OCI-LY7 (cell line): ENCODE data around the gene BDH1. TPM values are rescaled to one million over a fixed set of nuclear protein-coding genes. Genes with fewer than 3 reads are reported as not detected.
"Not testable (repeated sequence)": the region's sequence is repeated elsewhere in the genome, so short reads cannot be mapped to it uniquely, and the experiment has no call there.

Source experiments
- BruUV-seq: library from RNA; stranded (reverse); fragments of 400-500 nt; replicated peaks from 2 replicates; lab custom pipeline; 2021; lab: Mats Ljungman, UMichigan
- CTCF ChIA-PET: fragments of 300-600 bp; sonication (Branson Sonifier 250); formaldehyde crosslinking; loops from one replicate; lab custom pipeline; 2022; ENCODE audit warnings: antibody characterized with exemption; ENCODE audit not compliant: unreplicated experiment; lab: Charles Lee
- POLR2A ChIA-PET: fragments of 300-600 bp; sonication (Branson Sonifier 250); formaldehyde crosslinking; loops from one replicate; lab custom pipeline; 2022; ENCODE audit warnings: antibody characterized with exemption; lab: Charles Lee
- DNase-seq: peaks from one replicate; pipeline ENCODE4 v3.0.0-alpha.2; 2015; ENCODE audit warnings: low spot score
- H2AFZ ChIP-seq: fragments of 200-600 bp; sonication (generic), shearing (Covaris generic); 2 replicates; pipeline ENCODE4 v1.6.1; 2014; ENCODE audit warnings: mild to moderate bottlenecking, antibody characterized with exemption, low read length, moderate library complexity
- H3K27ac ChIP-seq: fragments of 200-600 bp; sonication (generic); 2 replicates; pipeline ENCODE4 v1.5.1; 2014; ENCODE audit warnings: mixed run types, low read depth, mild to moderate bottlenecking, moderate library complexity, low read length, inconsistent platforms; ENCODE audit not compliant: poor library complexity, severe bottlenecking
- H3K36me3 ChIP-seq: fragments of 200-600 bp; sonication (generic); 2 replicates; pipeline ENCODE4 v1.6.1; 2014; ENCODE audit warnings: mild to moderate bottlenecking, antibody characterized with exemption, low read length, moderate library complexity, mixed read lengths; ENCODE audit not compliant: insufficient read depth
- H3K4me1 ChIP-seq: fragments of 200-600 bp; sonication (generic); 2 replicates; pipeline ENCODE4 v1.5.1; 2014; ENCODE audit warnings: mild to moderate bottlenecking, low read length; ENCODE audit not compliant: insufficient read depth, poor library complexity, severe bottlenecking
- H3K4me2 ChIP-seq: fragments of 200-600 bp; sonication (generic); 2 replicates; pipeline ENCODE4 v1.6.1; 2014; ENCODE audit warnings: mild to moderate bottlenecking, low read length
- H3K4me3 ChIP-seq: fragments of 200-600 bp; sonication (generic); 2 replicates; pipeline ENCODE4 v1.5.1; 2014; ENCODE audit warnings: mild to moderate bottlenecking, low read depth, low read length; ENCODE audit not compliant: poor library complexity, severe bottlenecking
- H3K79me2 ChIP-seq: fragments of 200-600 bp; sonication (generic); 2 replicates; pipeline ENCODE4 v1.6.1; 2016; ENCODE audit warnings: low read depth, mild to moderate bottlenecking, low read length, moderate library complexity, mixed read lengths; ENCODE audit not compliant: insufficient read depth
- H3K9me2 ChIP-seq: fragments of 200-600 bp; sonication (generic); 2 replicates; pipeline ENCODE4 v1.6.1; 2016; ENCODE audit warnings: mild to moderate bottlenecking, low read length, mixed read lengths; ENCODE audit not compliant: insufficient read depth
- H3K9me3 ChIP-seq: fragments of 200-600 bp; sonication (generic); 2 replicates; pipeline ENCODE4 v1.6.1; 2014; ENCODE audit warnings: mild to moderate bottlenecking, mixed run types, low read length, mixed read lengths
- H4K20me1 ChIP-seq: fragments of 200-600 bp; sonication (generic); 2 replicates; pipeline ENCODE4 v1.6.1; 2014; ENCODE audit warnings: mild to moderate bottlenecking, antibody characterized with exemption, low read length, moderate library complexity, mixed read lengths; ENCODE audit not compliant: insufficient read depth
- EZH2phosphoT487 ChIP-seq: fragments of 200-600 bp; sonication (generic); IDR thresholded peaks from 2 replicates; pipeline ENCODE4 v1.6.1; 2018; ENCODE audit warnings: low read depth, borderline replicate concordance, mild to moderate bottlenecking, mixed run types, antibody characterized with exemption, low read length, moderate library complexity, mixed read lengths
- intact Hi-C: fragments of 100-400 bp; cut with micrococcal nuclease; formaldehyde crosslinking; loops from one replicate; pipeline ENCODE4 v1.10.0; 2022; ENCODE audit not compliant: unreplicated experiment
- total RNA-seq, 2 experiments: library from RNA; depleted of rRNA in 1 of 2; stranded (reverse); fragments of >200 nt in 1 of 2; shearing (Covaris generic) in 1 of 2; gene quantifications; 2 replicates each; pipeline ENCODE4 v1.2.3, GENCODE V29; 2014 to 2022
- TF ChIP-seq, protein P1 (sequence below): fragments of 200-600 bp; sonication (generic); conservative IDR thresholded peaks from 2 replicates; pipeline ENCODE4 v1.5.1; 2014; ENCODE audit warnings: mild to moderate bottlenecking, antibody characterized with exemption, low read length, moderate library complexity, mixed read lengths

Gene BDH1
- total RNA-seq, 2 experiments from 2014 or later: 14.1 to 14.5 TPM

GRCh38 chr3:197567904-197568681, 12.3 kb upstream of the BDH1 start:
- no TSS peak for BruUV-seq
- POLR2A ChIA-PET: interaction anchor here (1.2 kb wide), 1 partner anchor 9 kb away, joined by 3 read pairs; no protein-coding TSS in a partner anchor
- peaks cover 44% of the 10 kb centered on the region for H3K9me3 ChIP-seq
- H2AFZ ChIP-seq: no peak overlapping the region
- H4K20me1 ChIP-seq: no peaks in the 10 kb centered on the region
- no peak overlapping the region for H3K4me2 ChIP-seq
- no peak overlapping the region for H3K27ac ChIP-seq
- H3K79me2 ChIP-seq: no peaks in the 10 kb centered on the region
- no peaks in the 10 kb centered on the region for H3K9me2 ChIP-seq
- intact Hi-C loops: no loop called here
- no peak overlapping the region for H3K4me3 ChIP-seq
- DNase-seq: no peak
- no peaks in the 10 kb centered on the region; the same call in 1 of the 2 replicates for H3K36me3 ChIP-seq
- no peak for TF ChIP-seq EZH2phosphoT487
- TF ChIP-seq, protein P1, sequence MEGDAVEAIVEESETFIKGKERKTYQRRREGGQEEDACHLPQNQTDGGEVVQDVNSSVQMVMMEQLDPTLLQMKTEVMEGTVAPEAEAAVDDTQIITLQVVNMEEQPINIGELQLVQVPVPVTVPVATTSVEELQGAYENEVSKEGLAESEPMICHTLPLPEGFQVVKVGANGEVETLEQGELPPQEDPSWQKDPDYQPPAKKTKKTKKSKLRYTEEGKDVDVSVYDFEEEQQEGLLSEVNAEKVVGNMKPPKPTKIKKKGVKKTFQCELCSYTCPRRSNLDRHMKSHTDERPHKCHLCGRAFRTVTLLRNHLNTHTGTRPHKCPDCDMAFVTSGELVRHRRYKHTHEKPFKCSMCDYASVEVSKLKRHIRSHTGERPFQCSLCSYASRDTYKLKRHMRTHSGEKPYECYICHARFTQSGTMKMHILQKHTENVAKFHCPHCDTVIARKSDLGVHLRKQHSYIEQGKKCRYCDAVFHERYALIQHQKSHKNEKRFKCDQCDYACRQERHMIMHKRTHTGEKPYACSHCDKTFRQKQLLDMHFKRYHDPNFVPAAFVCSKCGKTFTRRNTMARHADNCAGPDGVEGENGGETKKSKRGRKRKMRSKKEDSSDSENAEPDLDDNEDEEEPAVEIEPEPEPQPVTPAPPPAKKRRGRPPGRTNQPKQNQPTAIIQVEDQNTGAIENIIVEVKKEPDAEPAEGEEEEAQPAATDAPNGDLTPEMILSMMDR: no peak
- H3K4me1 ChIP-seq: no peaks in the 10 kb centered on the region
- CTCF ChIA-PET: no interaction called here

DNA sequence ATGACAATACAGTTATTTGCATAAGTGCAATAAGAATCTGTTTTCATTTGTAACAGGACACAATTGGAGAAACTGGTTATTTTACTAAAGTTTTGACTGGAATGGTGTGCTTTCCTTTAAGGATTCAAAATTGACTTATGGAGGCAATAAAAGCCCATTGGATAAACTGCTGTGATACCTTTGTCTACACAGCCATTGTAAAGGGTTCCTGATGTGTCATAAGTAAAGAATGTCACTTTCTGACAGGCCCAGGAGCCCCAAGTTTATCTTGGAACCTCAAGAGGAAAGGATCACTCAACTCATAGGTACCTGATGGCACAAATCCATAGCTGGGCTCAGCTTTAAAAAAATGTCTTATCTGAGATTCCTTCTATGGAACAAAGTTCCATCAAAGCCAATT, 10.4 kb upstream of the BDH1 start:
- H2AFZ ChIP-seq, H3K79me2 ChIP-seq, H3K4me3 ChIP-seq, BruUV-seq, H3K36me3 ChIP-seq, H3K4me2 ChIP-seq, CTCF ChIA-PET, H4K20me1 ChIP-seq, H3K9me2 ChIP-seq, DNase-seq, intact Hi-C loops, H3K27ac ChIP-seq: not testable (repeated sequence)
- peaks cover 54% of the 10 kb centered on the region for H3K9me3 ChIP-seq
- POLR2A ChIA-PET: interaction anchor here (0.5 kb wide), 1 partner anchor 16 kb away, joined by 4 read pairs; no protein-coding TSS in a partner anchor
- H3K4me1 ChIP-seq: peaks cover 12% of the 10 kb centered on the region

GRCh38 chr3:197564097-197564843, 8.5 kb upstream of the BDH1 start:
- peak; percentile 67 for DNase-seq
- no TSS peak for BruUV-seq
- Histone ChIP-seq H4K20me1 (no peaks in the 10 kb centered on the region), H3K4me2 (no peak overlapping the region), H3K4me3 (no peak overlapping the region), H3K9me3 (peaks cover 53% of the 10 kb centered on the region), H3K4me1 (peaks cover 12% of the 10 kb centered on the region), H3K27ac (no peak overlapping the region), H3K9me2 (no peaks in the 10 kb centered on the region), H3K36me3 (no peaks in the 10 kb centered on the region; the same call in 1 of the 2 replicates), H2AFZ (no peak overlapping the region), H3K79me2 (no peaks in the 10 kb centered on the region)
- intact Hi-C loops: no loop called here
- TF ChIP-seq, protein P1: no peak
- TF ChIP-seq EZH2phosphoT487: no peak
- CTCF ChIA-PET: no interaction called here
- POLR2A ChIA-PET: interaction anchor here (0.6 kb wide), 1 partner anchor 321 kb away, joined by 5 read pairs; no protein-coding TSS in a partner anchor
